ENCODE data around the gene GPRC5B. TPM values are rescaled to one million over a fixed set of nuclear protein-coding genes. Genes with fewer than 3 reads are reported as not detected.

GPRC5B gene
- total RNA-seq, 1 experiment from 2014 or later = not detected

- H3K9me2 ChIP-seq (replicated peaks; ENCODE audit: insufficient read depth, low read length) = no peaks in the 10 kb centered on the region
- H3K4me2 ChIP-seq (ENCODE audit: low read depth, low read length, poor library complexity, severe bottlenecking) = no peak overlapping the region
- no peak overlapping the region for H2AFZ ChIP-seq (ENCODE audit: low read length)
- no peaks in the 10 kb centered on the region for H3K9me3 ChIP-seq (ENCODE audit: low read length)
- no peaks in the 10 kb centered on the region for H3K4me1 ChIP-seq (ENCODE audit: low read length)
- H3K27ac ChIP-seq (ENCODE audit: low read length) = no peak overlapping the region
- DNase-seq = no peak
- H3K27me3 ChIP-seq (ENCODE audit: low read length) = no peaks in the 10 kb centered on the region
- no peaks in the 10 kb centered on the region for H3K36me3 ChIP-seq (ENCODE audit: insufficient read depth, low read length)
- H3K4me3 ChIP-seq (ENCODE audit: low read length) = no peak overlapping the region
- H4K20me1 ChIP-seq (ENCODE audit: insufficient read depth, low read depth, low read length) = no peaks in the 10 kb centered on the region
- no peak overlapping the region for H3K9ac ChIP-seq (ENCODE audit: low read length)
- no peaks in the 10 kb centered on the region for H3K79me2 ChIP-seq (ENCODE audit: low read length)
Observed at GRCh38 chr16:19860166-19861041, 24.2 kb downstream of the GPRC5B start.

GRCh38 chr16:19859603-19860002, 25.0 kb downstream of the GPRC5B start:
- Histone ChIP-seq H3K9me2 (replicated peaks; ENCODE audit: insufficient read depth, low read length) (no peaks in the 10 kb centered on the region), H3K9me3 (ENCODE audit: low read length) (no peaks in the 10 kb centered on the region), H2AFZ (ENCODE audit: low read length) (no peak overlapping the region), H4K20me1 (ENCODE audit: insufficient read depth, low read depth, low read length) (no peaks in the 10 kb centered on the region), H3K79me2 (ENCODE audit: low read length) (no peaks in the 10 kb centered on the region), H3K4me2 (ENCODE audit: low read depth, low read length, poor library complexity, severe bottlenecking) (no peak overlapping the region), H3K36me3 (ENCODE audit: insufficient read depth, low read length) (no peaks in the 10 kb centered on the region), H3K9ac (ENCODE audit: low read length) (no peak overlapping the region), H3K4me1 (ENCODE audit: low read length) (peaks cover 4% of the 10 kb centered on the region), H3K27ac (ENCODE audit: low read length) (no peak overlapping the region), H3K4me3 (ENCODE audit: low read length) (no peak overlapping the region), H3K27me3 (ENCODE audit: low read length) (no peaks in the 10 kb centered on the region)
- DNase-seq = no peak

GRCh38 chr16:19859166-19859565, 25.5 kb downstream of the GPRC5B start:
- no peaks in the 10 kb centered on the region for H3K79me2 ChIP-seq (ENCODE audit: low read length)
- no peak overlapping the region for H3K4me2 ChIP-seq (ENCODE audit: low read depth, low read length, poor library complexity, severe bottlenecking)
- no peak overlapping the region for H3K27ac ChIP-seq (ENCODE audit: low read length)
- no peaks in the 10 kb centered on the region for H3K9me3 ChIP-seq (ENCODE audit: low read length)
- no peaks in the 10 kb centered on the region for H4K20me1 ChIP-seq (ENCODE audit: insufficient read depth, low read depth, low read length)
- H3K9me2 ChIP-seq (replicated peaks; ENCODE audit: insufficient read depth, low read length) = no peaks in the 10 kb centered on the region
- no peaks in the 10 kb centered on the region for H3K36me3 ChIP-seq (ENCODE audit: insufficient read depth, low read length)
- H3K4me3 ChIP-seq (ENCODE audit: low read length) = no peak overlapping the region
- H2AFZ ChIP-seq (ENCODE audit: low read length) = no peak overlapping the region
- no peak for DNase-seq
- no peaks in the 10 kb centered on the region for H3K27me3 ChIP-seq (ENCODE audit: low read length)
- peaks cover 8% of the 10 kb centered on the region for H3K4me1 ChIP-seq (ENCODE audit: low read length)
- H3K9ac ChIP-seq (ENCODE audit: low read length) = no peak overlapping the region

GRCh38 chr16:19858340-19859018, 26.2 kb downstream of the GPRC5B start:
- peaks cover 12% of the 10 kb centered on the region for H3K4me1 ChIP-seq (ENCODE audit: low read length)
- H3K4me2 ChIP-seq (ENCODE audit: low read depth, low read length, poor library complexity, severe bottlenecking) = no peak overlapping the region
- H3K9me3 ChIP-seq (ENCODE audit: low read length) = no peaks in the 10 kb centered on the region
- H3K36me3 ChIP-seq (ENCODE audit: insufficient read depth, low read length) = no peaks in the 10 kb centered on the region
- no peaks in the 10 kb centered on the region for H4K20me1 ChIP-seq (ENCODE audit: insufficient read depth, low read depth, low read length)
- no peaks in the 10 kb centered on the region for H3K9me2 ChIP-seq (replicated peaks; ENCODE audit: insufficient read depth, low read length)
- H2AFZ ChIP-seq (ENCODE audit: low read length) = no peak overlapping the region
- DNase-seq = no peak
- no peak overlapping the region for H3K9ac ChIP-seq (ENCODE audit: low read length)
- H3K79me2 ChIP-seq (ENCODE audit: low read length) = no peaks in the 10 kb centered on the region
- H3K27me3 ChIP-seq (ENCODE audit: low read length) = no peaks in the 10 kb centered on the region
- H3K4me3 ChIP-seq (ENCODE audit: low read length) = no peak overlapping the region
- H3K27ac ChIP-seq (ENCODE audit: low read length) = no peak overlapping the region

GRCh38 chr16:19857593-19858339, 26.9 kb downstream of the GPRC5B start:
- Histone ChIP-seq H3K9me3 (ENCODE audit: low read length) (no peaks in the 10 kb centered on the region), H3K36me3 (ENCODE audit: insufficient read depth, low read length) (no peaks in the 10 kb centered on the region), H3K4me1 (ENCODE audit: low read length) (peaks cover 12% of the 10 kb centered on the region), H3K9me2 (replicated peaks; ENCODE audit: insufficient read depth, low read length) (no peaks in the 10 kb centered on the region), H4K20me1 (ENCODE audit: insufficient read depth, low read depth, low read length) (no peaks in the 10 kb centered on the region), H3K79me2 (ENCODE audit: low read length) (no peaks in the 10 kb centered on the region), H2AFZ (ENCODE audit: low read length) (no peak overlapping the region), H3K4me2 (ENCODE audit: low read depth, low read length, poor library complexity, severe bottlenecking) (no peak overlapping the region), H3K9ac (ENCODE audit: low read length) (no peak overlapping the region), H3K27ac (ENCODE audit: low read length) (no peak overlapping the region), H3K4me3 (ENCODE audit: low read length) (no peak overlapping the region), H3K27me3 (ENCODE audit: low read length) (no peaks in the 10 kb centered on the region)
- DNase-seq = no peak

- Histone ChIP-seq H3K36me3 (ENCODE audit: insufficient read depth, low read length) (no peaks in the 10 kb centered on the region), H3K27me3 (ENCODE audit: low read length) (no peaks in the 10 kb centered on the region), H3K9me2 (replicated peaks; ENCODE audit: insufficient read depth, low read length) (no peaks in the 10 kb centered on the region), H3K4me2 (ENCODE audit: low read depth, low read length, poor library complexity, severe bottlenecking) (no peak overlapping the region), H3K4me1 (ENCODE audit: low read length) (peaks cover 12% of the 10 kb centered on the region), H2AFZ (ENCODE audit: low read length) (no peak overlapping the region), H4K20me1 (ENCODE audit: insufficient read depth, low read depth, low read length) (no peaks in the 10 kb centered on the region), H3K9me3 (ENCODE audit: low read length) (no peaks in the 10 kb centered on the region), H3K27ac (ENCODE audit: low read length) (no peak overlapping the region), H3K4me3 (ENCODE audit: low read length) (no peak overlapping the region), H3K9ac (ENCODE audit: low read length) (no peak overlapping the region), H3K79me2 (ENCODE audit: low read length) (no peaks in the 10 kb centered on the region)
- DNase-seq = no peak
Observed at GRCh38 chr16:19856120-19856519, 28.5 kb downstream of the GPRC5B start.

- H3K4me2 ChIP-seq (ENCODE audit: low read depth, low read length, poor library complexity, severe bottlenecking) = no peak overlapping the region
- H3K36me3 ChIP-seq (ENCODE audit: insufficient read depth, low read length) = no peaks in the 10 kb centered on the region
- no peak overlapping the region for H3K4me3 ChIP-seq (ENCODE audit: low read length)
- no peaks in the 10 kb centered on the region for H3K9me3 ChIP-seq (ENCODE audit: low read length)
- H2AFZ ChIP-seq (ENCODE audit: low read length) = no peak overlapping the region
- no peak for DNase-seq
- H3K79me2 ChIP-seq (ENCODE audit: low read length) = no peaks in the 10 kb centered on the region
- no peaks in the 10 kb centered on the region for H3K27me3 ChIP-seq (ENCODE audit: low read length)
- no peaks in the 10 kb centered on the region for H3K9me2 ChIP-seq (replicated peaks; ENCODE audit: insufficient read depth, low read length)
- no peaks in the 10 kb centered on the region for H4K20me1 ChIP-seq (ENCODE audit: insufficient read depth, low read depth, low read length)
- H3K27ac ChIP-seq (ENCODE audit: low read length) = no peak overlapping the region
- no peak overlapping the region for H3K9ac ChIP-seq (ENCODE audit: low read length)
- H3K4me1 ChIP-seq (ENCODE audit: low read length) = peaks cover 12% of the 10 kb centered on the region
Observed at GRCh38 chr16:19854543-19854876, 30.1 kb downstream of the GPRC5B start.
